ENCODE results near the gene CBLN1.

GRCh38 chr16:49315602-49316001 lies 34.0 kb upstream of the CBLN1 start:
- TF ChIP-seq YY1 (IDR thresholded peaks at IDR 0.05; ENCODE audit: insufficient read depth, insufficient read length) (no peak), ZNF274 (IDR thresholded peaks at IDR 0.05; ENCODE audit: low read depth, low read length) (no peak), SUZ12 (IDR thresholded peaks at IDR 0.05; ENCODE audit: extremely low read depth, insufficient read depth, insufficient read length) (no peak)
